ENCODE results near the gene NPM3. TPM values are rescaled to one million over a fixed set of nuclear protein-coding genes. Genes with fewer than 3 reads are reported as not detected.

The NPM3 gene
- total and polyA plus RNA-seq, 2 experiments from 2014 or later: 2.9 to 69.6 TPM

DNA sequence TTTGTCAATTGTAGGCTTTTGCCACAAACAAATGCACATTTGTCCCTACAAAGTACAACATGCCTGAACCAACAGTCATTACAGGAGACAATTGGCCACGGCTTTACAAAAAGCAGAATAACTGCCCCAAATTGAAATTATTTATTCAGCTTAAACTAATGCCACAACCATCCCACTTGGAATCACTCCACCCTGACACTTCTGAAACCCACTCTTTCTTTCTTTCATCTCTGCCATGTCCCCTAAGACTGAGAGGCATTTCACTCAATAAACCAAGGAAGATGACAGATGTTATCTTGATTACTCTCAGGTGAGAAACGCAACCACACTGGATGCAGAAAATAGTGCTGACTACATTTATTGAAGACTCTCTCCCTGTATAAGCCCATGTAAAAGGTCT lies 2.6 kb upstream of the NPM3 start:
- peaks cover 53% of the 10 kb centered on the region for H3K79me2 ChIP-seq (ENCODE audit: insufficient read depth)
- H3K36me3 ChIP-seq (ENCODE audit: low read depth): peaks cover 59% of the 10 kb centered on the region
- no peak overlapping the region for H3K9ac ChIP-seq
- H3K4me2 ChIP-seq (ENCODE audit: unreplicated experiment): no peak overlapping the region
- H3K9me3 ChIP-seq (ENCODE audit: low read depth): no peaks in the 10 kb centered on the region
- peaks cover 60% of the 10 kb centered on the region for H3F3A ChIP-seq (ENCODE audit: insufficient read depth)
- no peaks in the 10 kb centered on the region for H4K20me1 ChIP-seq (ENCODE audit: insufficient read depth)
- TF ChIP-seq EZH2 (IDR thresholded peaks at IDR 0.05; ENCODE audit: insufficient read depth, poor library complexity, severe bottlenecking): no peak
- no peak for TF ChIP-seq EZH2phosphoT487 (IDR thresholded peaks at IDR 0.05; ENCODE audit: insufficient read depth, low read depth)
- no peaks in the 10 kb centered on the region for H3K27me3 ChIP-seq (replicated peaks; ENCODE audit: insufficient read depth)
- H3K27ac ChIP-seq: no peak overlapping the region
- no peak overlapping the region for H3K4me3 ChIP-seq
- in situ Hi-C loops (cut with MboI): loop anchor here (10.0 kb wide), 1 partner anchor 181 kb away; no protein-coding TSS in a partner anchor
- no peak for DNase-seq
- WGBS, 2 experiments (ENCODE audit: low coverage in 1 of 2, low lambda C conversion rate in 2 of 2, missing lambda C conversion rate in 2 of 2): 64 to 66% methylated on average over 2 of the region's 2 CpGs
- H3K9me2 ChIP-seq (ENCODE audit: insufficient read depth): no peaks in the 10 kb centered on the region
- peaks cover 8% of the 10 kb centered on the region; the same call in 1 of the 2 replicates for H3K4me1 ChIP-seq (ENCODE audit: insufficient read depth)
- H2AFZ ChIP-seq: no peak overlapping the region

DNA sequence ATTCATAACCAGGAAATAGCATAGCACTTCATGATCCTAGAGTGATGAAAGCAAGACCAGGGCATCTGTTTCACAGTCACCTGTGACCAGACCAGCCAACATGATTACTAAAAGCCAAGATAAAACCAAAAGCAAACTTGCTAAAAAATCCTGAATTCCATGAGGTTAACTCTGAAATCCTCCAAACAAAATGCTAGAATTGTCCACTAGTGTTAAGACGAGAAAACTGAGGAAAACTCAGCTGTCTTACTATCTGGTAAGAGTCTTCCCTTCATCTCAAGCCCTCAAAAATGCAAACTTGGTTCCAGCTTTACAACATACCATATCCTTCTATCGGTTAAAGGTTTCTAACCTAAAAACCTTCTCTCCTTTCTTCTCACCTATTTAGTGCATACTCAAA lies 1.3 kb upstream of the NPM3 start:
- TF ChIP-seq EZH2phosphoT487 (IDR thresholded peaks at IDR 0.05; ENCODE audit: insufficient read depth, low read depth) (no peak), EZH2 (IDR thresholded peaks at IDR 0.05; ENCODE audit: insufficient read depth, poor library complexity, severe bottlenecking) (no peak)
- H3K9ac ChIP-seq: no peak overlapping the region
- WGBS, 2 experiments (ENCODE audit: low coverage in 1 of 2, low lambda C conversion rate in 2 of 2, missing lambda C conversion rate in 2 of 2): 78 to 85% methylated on average over 2 of the region's 2 CpGs
- H2AFZ ChIP-seq: no peak overlapping the region
- peaks cover 48% of the 10 kb centered on the region for H3K79me2 ChIP-seq (ENCODE audit: insufficient read depth)
- no peaks in the 10 kb centered on the region for H3K9me2 ChIP-seq (ENCODE audit: insufficient read depth)
- H3K4me3 ChIP-seq: no peak overlapping the region
- no peak for DNase-seq
- peaks cover 8% of the 10 kb centered on the region; the same call in 1 of the 2 replicates for H3K4me1 ChIP-seq (ENCODE audit: insufficient read depth)
- no peaks in the 10 kb centered on the region for H3K27me3 ChIP-seq (replicated peaks; ENCODE audit: insufficient read depth)
- in situ Hi-C loops (cut with MboI): loop anchor here (10.0 kb wide), 1 partner anchor 180 kb away; no protein-coding TSS in a partner anchor
- H3K27ac ChIP-seq: no peak overlapping the region
- H3K36me3 ChIP-seq (ENCODE audit: low read depth): peaks cover 48% of the 10 kb centered on the region
- no peaks in the 10 kb centered on the region for H4K20me1 ChIP-seq (ENCODE audit: insufficient read depth)
- peaks cover 52% of the 10 kb centered on the region for H3F3A ChIP-seq (ENCODE audit: insufficient read depth)
- no peaks in the 10 kb centered on the region for H3K9me3 ChIP-seq (ENCODE audit: low read depth)
- H3K4me2 ChIP-seq (ENCODE audit: unreplicated experiment): no peak overlapping the region

DNA sequence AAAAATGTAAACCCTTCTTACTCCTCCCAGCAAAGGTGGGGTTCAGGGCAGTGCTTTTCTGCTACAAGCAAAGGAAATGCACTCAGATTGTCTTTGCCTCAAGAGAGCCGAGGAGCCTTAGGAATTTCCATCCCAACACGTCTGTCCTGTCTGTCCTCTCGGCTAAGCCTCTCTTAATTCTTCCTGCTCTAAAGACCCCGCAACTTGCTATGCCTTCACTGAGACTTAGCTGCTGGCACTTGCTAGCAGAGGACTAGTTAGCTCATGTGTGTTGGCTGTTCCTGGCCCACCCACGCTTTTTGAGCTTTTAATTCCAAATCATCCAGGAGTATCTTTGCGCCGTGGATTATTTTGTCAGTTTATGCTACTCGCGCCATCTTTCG lies 481 bp upstream of the NPM3 start:
- Histone ChIP-seq H3K9me2 (ENCODE audit: insufficient read depth) (no peaks in the 10 kb centered on the region), H3F3A (ENCODE audit: insufficient read depth) (peaks cover 52% of the 10 kb centered on the region), H4K20me1 (ENCODE audit: insufficient read depth) (no peaks in the 10 kb centered on the region), H3K27me3 (replicated peaks; ENCODE audit: insufficient read depth) (no peaks in the 10 kb centered on the region), H3K79me2 (ENCODE audit: insufficient read depth) (peaks cover 41% of the 10 kb centered on the region; the same call in 1 of the 2 replicates), H3K4me1 (ENCODE audit: insufficient read depth) (peaks cover 8% of the 10 kb centered on the region; the same call in 1 of the 2 replicates), H3K4me3 (peak overlapping the region; percentile 91), H3K4me2 (ENCODE audit: unreplicated experiment) (peak overlapping the region; percentile 97), H2AFZ (peak overlapping the region; percentile 69), H3K9me3 (ENCODE audit: low read depth) (no peaks in the 10 kb centered on the region), H3K36me3 (ENCODE audit: low read depth) (peaks cover 42% of the 10 kb centered on the region), H3K9ac (peak overlapping the region; percentile 83), H3K27ac (peak overlapping the region; percentile 34)
- 35 to 37% methylated on average over 10 of the region's 10 CpGs for WGBS, 2 experiments (ENCODE audit: low coverage in 1 of 2, low lambda C conversion rate in 2 of 2, missing lambda C conversion rate in 2 of 2)
- TF ChIP-seq EZH2 (IDR thresholded peaks at IDR 0.05; ENCODE audit: insufficient read depth, poor library complexity, severe bottlenecking) (no peak), EZH2phosphoT487 (IDR thresholded peaks at IDR 0.05; ENCODE audit: insufficient read depth, low read depth) (no peak)
- DNase-seq: peak; percentile 53
- in situ Hi-C loops (cut with MboI): loop anchor here (10.0 kb wide), 1 partner anchor 179 kb away; no protein-coding TSS in a partner anchor

DNA sequence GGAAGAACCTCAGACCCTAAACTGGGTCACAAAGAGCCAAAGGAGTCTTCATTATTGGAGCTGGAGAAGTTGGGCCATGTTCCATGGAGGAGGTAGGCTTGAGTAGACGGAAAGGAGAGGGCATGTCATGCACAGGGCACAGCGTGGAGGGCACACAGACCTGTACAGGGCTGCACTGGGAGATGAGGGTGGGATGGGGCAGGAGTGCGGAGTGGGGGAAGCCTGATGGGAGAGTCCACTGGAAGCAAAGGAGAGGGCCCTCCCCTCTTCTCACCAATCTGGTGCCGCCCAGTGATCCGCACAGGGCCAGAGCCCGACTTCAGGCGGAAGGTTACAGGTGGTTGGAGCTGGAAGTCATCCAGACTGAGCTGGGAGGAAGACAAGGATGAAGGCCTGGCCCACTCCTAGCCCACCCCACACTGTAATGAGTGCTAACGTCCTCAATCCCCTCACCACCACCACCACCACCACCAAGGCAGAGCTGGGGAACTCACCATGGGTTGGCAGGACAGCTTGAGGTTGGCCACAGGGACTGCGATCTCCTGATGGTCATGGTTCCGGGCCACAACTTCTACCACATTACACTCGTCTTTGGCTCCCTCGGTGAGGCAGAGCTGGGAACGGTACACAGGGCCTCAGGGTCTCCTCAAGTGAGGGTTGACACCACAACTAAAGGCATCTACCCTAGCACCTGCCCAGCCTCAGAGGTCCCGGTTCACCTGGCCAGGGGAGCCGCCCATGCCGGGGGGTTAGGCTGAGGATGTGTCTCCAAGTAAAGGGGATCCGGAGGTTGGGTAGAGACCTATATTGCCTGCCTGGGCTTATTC lies 1.0 kb downstream of the NPM3 start:
- H3K27ac ChIP-seq: no peak overlapping the region
- no peaks in the 10 kb centered on the region for H3K9me2 ChIP-seq (ENCODE audit: insufficient read depth)
- in situ Hi-C loops (cut with MboI): loop anchor here (10.0 kb wide), 1 partner anchor 177 kb away; no protein-coding TSS in a partner anchor
- peaks cover 8% of the 10 kb centered on the region; the same call in 1 of the 2 replicates for H3K4me1 ChIP-seq (ENCODE audit: insufficient read depth)
- H3K27me3 ChIP-seq (replicated peaks; ENCODE audit: insufficient read depth): no peaks in the 10 kb centered on the region
- TF ChIP-seq EZH2phosphoT487 (IDR thresholded peaks at IDR 0.05; ENCODE audit: insufficient read depth, low read depth): no peak
- peaks cover 27% of the 10 kb centered on the region for H3K36me3 ChIP-seq (ENCODE audit: low read depth)
- H3F3A ChIP-seq (ENCODE audit: insufficient read depth): peaks cover 45% of the 10 kb centered on the region
- no peak for DNase-seq
- no peaks in the 10 kb centered on the region for H4K20me1 ChIP-seq (ENCODE audit: insufficient read depth)
- peak overlapping the region; percentile 83 for H3K9ac ChIP-seq
- peak overlapping the region; percentile 91 for H3K4me3 ChIP-seq
- 48 to 50% methylated on average over 16 to 17 of the region's 17 CpGs for WGBS, 2 experiments (ENCODE audit: low coverage in 1 of 2, low lambda C conversion rate in 2 of 2, missing lambda C conversion rate in 2 of 2)
- H3K4me2 ChIP-seq (ENCODE audit: unreplicated experiment): peak overlapping the region; percentile 97
- peaks cover 25% of the 10 kb centered on the region; the same call in 1 of the 2 replicates for H3K79me2 ChIP-seq (ENCODE audit: insufficient read depth)
- no peaks in the 10 kb centered on the region for H3K9me3 ChIP-seq (ENCODE audit: low read depth)
- H2AFZ ChIP-seq: peak overlapping the region; percentile 69

Data from GM23248 (cell line).